ENCODE measurements around the gene TTL. TPM values are rescaled to one million over a fixed set of nuclear protein-coding genes. Genes with fewer than 3 reads are reported as not detected.

TTL gene
- total and polyA plus RNA-seq, 10 donors: 8.1 to 29.8 (median 23.8) TPM

- no peaks in the 10 kb centered on the region for H3K36me3 ChIP-seq
- WGBS, 5 donors: 74 to 92% (median 76%) methylated on average over 5 of the region's 5 CpGs
These were observed 19.8 kb upstream of the TTL start for GRCh38 chr2:112462178-112462577.

GRCh38 chr2:112463256-112463655 is 18.7 kb upstream of the TTL start:
- intact Hi-C loops (cut with DNase I; ENCODE audit: low total_unique reads): no loop called here

More at GRCh38 chr2:112462178-112462577, 19.8 kb upstream of the TTL start:
- intact Hi-C loops (cut with DNase I; ENCODE audit: low total_unique reads): no loop called here
- peaks cover 0 to 11% (median 0%) of the 10 kb centered on the region in 7 donors for H3K27me3 ChIP-seq (replicated peaks in 1 of 7)
- TF ChIP-seq CTCF (IDR thresholded peaks at IDR 0.05 in 8 of 11, conservative IDR thresholded peaks at IDR 0.05 in 3 of 11) (no peak), POLR2AphosphoS5 (IDR thresholded peaks at IDR 0.05) (no peak), POLR2A (IDR thresholded peaks at IDR 0.05) (no peak)
- DNase-seq: no peak
- H3K27ac ChIP-seq: no peak overlapping the region
- H3K4me1 ChIP-seq: no peaks in the 10 kb centered on the region
- H3K9me3 ChIP-seq: no peaks in the 10 kb centered on the region
- no peak overlapping the region for H3K4me3 ChIP-seq

GRCh38 chr2:112465382-112465781 is 16.6 kb upstream of the TTL start:
- Histone ChIP-seq H3K9me3 (no peaks in the 10 kb centered on the region), H3K36me3 (no peaks in the 10 kb centered on the region), H3K27me3 (replicated peaks in 1 of 7) (peaks cover 0 to 11% (median 0%) of the 10 kb centered on the region in 7 donors), H3K4me1 (no peaks in the 10 kb centered on the region), H3K4me3 (no peak overlapping the region), H3K27ac (no peak overlapping the region)
- 60 to 82% (median 67%) methylated on average over 3 of the region's 3 CpGs for WGBS, 5 donors
- DNase-seq: no peak
- no peak for TF ChIP-seq CTCF (IDR thresholded peaks at IDR 0.05 in 8 of 11, conservative IDR thresholded peaks at IDR 0.05 in 3 of 11)
- TF ChIP-seq POLR2AphosphoS5 (IDR thresholded peaks at IDR 0.05): no peak
- no peak for TF ChIP-seq POLR2A (IDR thresholded peaks at IDR 0.05)
- intact Hi-C loops (cut with DNase I; ENCODE audit: low total_unique reads): no loop called here

More at GRCh38 chr2:112463256-112463655, 18.7 kb upstream of the TTL start:
- no peak for DNase-seq
- H3K4me1 ChIP-seq: no peaks in the 10 kb centered on the region
- no peaks in the 10 kb centered on the region for H3K9me3 ChIP-seq
- no peak overlapping the region for H3K27ac ChIP-seq
- peaks cover 0 to 11% (median 0%) of the 10 kb centered on the region in 7 donors for H3K27me3 ChIP-seq (replicated peaks in 1 of 7)
- no peak overlapping the region for H3K4me3 ChIP-seq
- 87 to 97% (median 92%) methylated on average over 1 of the region's 1 CpG for WGBS, 5 donors
- no peak for TF ChIP-seq POLR2A (IDR thresholded peaks at IDR 0.05)
- no peak for TF ChIP-seq POLR2AphosphoS5 (IDR thresholded peaks at IDR 0.05)
- TF ChIP-seq CTCF (IDR thresholded peaks at IDR 0.05 in 8 of 11, conservative IDR thresholded peaks at IDR 0.05 in 3 of 11): no peak
- H3K36me3 ChIP-seq: no peaks in the 10 kb centered on the region

GRCh38 chr2:112472547-112473263 is 9.3 kb upstream of the TTL start:
- no peak overlapping the region for H3K27ac ChIP-seq
- WGBS, 5 donors: 80 to 89% (median 87%) methylated on average over 6 of the region's 6 CpGs
- no peaks in the 10 kb centered on the region for H3K4me1 ChIP-seq
- TF ChIP-seq POLR2AphosphoS5 (IDR thresholded peaks at IDR 0.05) (no peak), CTCF (IDR thresholded peaks at IDR 0.05 in 8 of 11, conservative IDR thresholded peaks at IDR 0.05 in 3 of 11) (no peak), POLR2A (IDR thresholded peaks at IDR 0.05) (no peak)
- no peaks in the 10 kb centered on the region for H3K27me3 ChIP-seq (replicated peaks in 1 of 7)
- no peak for DNase-seq
- H3K9me3 ChIP-seq: no peaks in the 10 kb centered on the region
- intact Hi-C loops (cut with DNase I; ENCODE audit: low total_unique reads): no loop called here
- H3K36me3 ChIP-seq: no peaks in the 10 kb centered on the region
- no peak overlapping the region for H3K4me3 ChIP-seq

All from spleen (tissue), 11 donors.